Caki2 (cell line): ENCODE results near the gene FBXO47. TPM values are rescaled to one million over a fixed set of nuclear protein-coding genes. Genes with fewer than 3 reads are reported as not detected.
"Not testable (repeated sequence)": the region's sequence is repeated elsewhere in the genome, so short reads cannot be mapped to it uniquely, and the experiment has no call there.

Source experiments
- DNase-seq: peaks from one replicate; pipeline ENCODE4 v3.0.0-alpha.2; 2015; ENCODE audit warnings: low read depth
- in situ Hi-C: cut with HindIII; loops from 2 replicates; pipeline ENCODE4 v1.10.0; 2016; ENCODE audit warnings: low sequenced_read_pairs, low pct_unique_long_range_greater_than_20kb, mixed read lengths
- total RNA-seq: library from RNA; depleted of rRNA; stranded (reverse); fragments of >200 nt; shearing (Covaris generic); gene quantifications from 2 replicates; pipeline ENCODE4 v1.2.3, GENCODE V29; 2014; ENCODE audit warnings: low replicate concordance

Gene FBXO47
- total RNA-seq, 1 experiment from 2014 or later: not detected

DNA sequence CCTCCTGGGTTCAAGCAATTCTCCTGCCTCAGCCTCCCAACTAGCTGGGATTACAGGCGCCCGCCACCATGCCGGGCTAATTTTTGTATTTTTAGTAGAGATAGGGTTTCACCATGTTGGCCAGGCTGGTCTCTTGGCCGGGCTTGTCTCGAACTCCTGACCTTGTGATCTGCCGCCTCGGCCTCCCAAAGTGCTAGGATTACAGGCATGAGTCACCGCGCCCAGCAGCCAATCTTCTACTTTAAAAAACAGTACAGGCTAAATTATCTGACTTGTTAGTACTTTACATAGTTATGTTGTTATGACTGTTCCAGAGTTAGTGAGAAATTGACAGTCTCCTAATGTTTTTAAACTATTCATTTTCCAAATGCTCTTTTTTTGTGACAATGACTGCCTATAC, 33.2 kb downstream of the FBXO47 start:
- DNase-seq, in situ Hi-C loops: not testable (repeated sequence)

DNA sequence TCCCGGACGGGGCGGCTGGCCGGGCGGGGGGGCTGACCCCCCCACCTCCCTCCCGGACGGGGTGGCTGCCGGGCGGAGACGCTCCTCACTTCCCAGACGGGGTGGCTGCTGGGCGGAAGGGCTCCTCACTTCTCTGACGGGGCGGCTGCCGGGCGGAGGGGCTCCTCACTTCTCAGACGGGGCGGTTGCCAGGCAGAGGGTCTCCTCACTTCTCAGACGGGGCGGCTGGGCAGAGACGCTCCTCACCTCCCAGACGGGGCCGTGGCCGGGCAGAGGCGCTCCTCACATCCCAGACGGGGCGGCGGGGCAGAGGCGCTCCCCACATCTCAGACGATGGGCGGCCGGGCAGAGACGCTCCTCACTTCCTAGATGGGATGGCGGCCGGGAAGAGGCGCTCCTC, 36.4 kb downstream of the FBXO47 start:
- in situ Hi-C loops, DNase-seq: not testable (repeated sequence)

DNA sequence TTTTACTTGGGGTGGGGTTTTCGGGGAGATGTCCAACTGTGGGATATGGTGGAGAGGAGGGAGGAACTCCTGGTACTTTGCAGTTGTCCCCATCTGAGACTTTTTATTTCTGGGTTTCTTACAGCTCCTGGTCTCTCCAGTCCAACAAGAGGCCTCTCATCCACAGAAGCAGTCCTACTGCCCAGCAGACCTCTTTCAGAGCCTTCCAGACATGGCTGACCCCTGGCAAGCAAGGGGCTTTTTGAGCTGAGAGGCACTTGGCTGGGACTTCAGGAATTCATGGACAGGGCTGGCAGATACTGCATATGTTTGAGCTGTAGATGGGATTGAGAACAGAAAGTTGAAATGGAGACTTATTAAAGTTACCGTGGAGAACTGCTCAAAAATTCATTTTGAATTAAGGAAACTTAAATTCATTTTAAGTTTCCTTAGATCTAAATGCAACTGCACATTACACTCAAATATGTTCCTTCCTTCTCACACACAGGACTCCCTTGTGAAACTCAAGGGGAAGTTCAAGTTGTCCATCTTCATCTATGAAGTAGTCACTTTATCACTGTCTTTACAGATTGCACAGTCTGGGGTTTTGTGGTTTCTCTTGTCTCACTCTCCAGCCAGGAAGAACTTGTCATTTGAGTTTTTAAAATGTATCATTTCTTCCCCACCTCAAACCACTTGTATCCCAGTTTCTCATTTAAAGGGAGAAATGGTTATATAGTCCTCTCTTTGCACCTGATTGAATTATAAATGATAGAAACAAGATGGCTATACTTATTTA, 40.7 kb downstream of the FBXO47 start:
- in situ Hi-C loops: no loop called here
- DNase-seq: no peak

DNA sequence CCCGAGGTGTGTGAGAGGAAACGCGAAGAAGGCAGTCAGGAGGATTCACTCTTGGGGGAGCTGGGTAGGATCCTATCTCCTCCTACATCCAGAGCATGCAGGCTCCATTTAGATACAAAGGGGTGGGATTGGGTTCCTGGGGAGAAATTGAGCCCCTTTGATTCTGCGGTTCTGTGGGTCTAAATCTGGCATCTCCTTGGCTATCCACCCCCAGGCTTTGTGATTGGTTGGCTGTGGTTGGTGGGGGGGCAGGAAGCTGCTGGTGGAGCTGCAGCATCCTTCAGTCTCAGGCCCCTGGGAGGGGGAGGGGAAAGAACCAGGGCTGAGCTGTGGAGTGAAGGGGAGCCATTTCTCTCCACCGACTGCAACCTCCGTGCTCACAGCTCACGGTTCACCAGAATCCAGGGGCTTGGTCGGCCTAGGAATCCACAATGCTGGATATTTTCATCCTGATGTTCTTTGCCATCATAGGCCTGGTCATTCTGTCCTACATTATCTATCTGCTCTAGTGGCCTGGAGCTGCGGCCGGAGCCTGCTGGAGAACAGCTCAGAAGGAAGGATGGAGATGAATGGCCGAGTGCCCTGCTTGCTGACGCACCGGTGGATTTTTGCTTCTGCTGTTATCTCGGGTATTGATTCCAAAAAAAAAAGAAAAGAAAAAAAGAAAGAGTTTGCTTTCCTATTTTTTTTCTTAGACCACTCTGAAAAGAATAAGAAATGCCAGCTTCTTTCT, 41.8 kb downstream of the FBXO47 start, which contains the start of gene LASP1NB:
TSS of gene LASP1NB (plus strand) at position 352 of the 733 bp plus-strand sequence.
- in situ Hi-C loops: no loop called here
- DNase-seq: no peak

DNA sequence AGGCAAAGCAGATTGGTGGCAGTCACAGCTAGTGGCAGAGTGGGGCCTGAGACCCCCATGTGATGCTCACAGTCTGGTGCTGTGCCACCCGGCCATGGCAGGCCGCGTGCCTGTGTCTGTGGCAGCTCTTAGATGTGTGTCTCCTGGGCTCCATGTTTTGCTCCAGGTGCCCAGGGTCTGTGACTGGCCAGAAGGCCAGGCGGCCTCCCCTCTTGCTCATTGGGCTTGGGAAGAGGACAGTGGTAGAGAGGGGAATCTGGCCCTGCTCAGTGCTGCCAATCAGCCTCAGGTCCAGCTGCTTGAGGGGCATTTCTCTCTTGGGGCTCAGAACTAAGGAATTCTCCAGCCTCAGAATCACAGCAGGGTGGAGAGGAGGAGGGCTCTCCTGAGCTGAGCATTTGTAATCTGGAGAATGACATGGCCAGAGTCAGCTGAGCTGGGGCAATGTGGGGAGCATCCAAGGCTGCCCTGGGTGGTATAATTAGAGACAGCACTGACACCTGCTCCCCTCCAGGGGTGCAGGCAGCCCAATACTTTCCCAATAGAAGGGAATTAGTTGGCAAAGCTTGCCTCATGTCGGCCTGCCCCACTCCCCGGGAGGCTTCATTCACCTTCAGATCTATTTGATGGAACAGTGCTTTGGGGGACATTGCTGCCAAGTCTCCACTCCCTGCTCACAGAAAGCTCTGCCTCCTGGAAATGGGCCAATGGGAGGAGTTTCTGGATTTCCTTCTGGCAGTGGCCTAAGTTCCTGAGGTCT, 44.5 kb downstream of the FBXO47 start:
- DNase-seq: peak; percentile 35
- in situ Hi-C loops: no loop called here

DNA sequence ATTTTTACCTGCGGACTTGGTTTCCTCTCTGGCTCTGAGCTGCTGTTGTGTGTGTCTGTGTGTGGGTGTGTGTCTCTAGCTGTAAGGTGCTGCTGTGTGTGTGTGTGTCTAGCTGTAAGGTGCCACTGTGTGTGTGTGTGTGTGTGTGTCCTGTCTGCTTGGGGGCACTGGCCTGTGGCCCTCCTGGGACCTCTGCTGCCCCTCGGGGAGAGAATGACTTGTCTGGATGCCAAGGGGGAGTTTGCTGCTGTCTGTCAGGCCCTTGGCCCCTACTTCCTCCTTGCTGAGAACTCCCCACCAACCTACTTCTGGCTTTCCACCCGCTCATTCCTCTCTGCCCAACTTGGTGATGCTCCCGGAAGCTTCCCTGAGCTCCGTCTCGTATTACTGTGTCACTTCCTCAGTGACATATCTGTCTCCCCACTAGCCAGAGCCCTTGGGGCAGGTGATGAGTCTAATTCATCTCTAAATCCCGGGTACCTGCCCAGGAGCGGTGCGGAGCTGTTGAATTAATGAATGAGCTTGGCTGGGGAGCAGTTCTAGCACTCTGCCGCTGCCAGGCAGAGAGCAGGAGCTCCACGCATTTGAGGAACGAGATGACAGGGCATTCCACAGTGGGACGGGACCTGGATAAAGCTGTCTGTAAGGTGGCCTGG, 45.3 kb downstream of the FBXO47 start:
- DNase-seq: no peak
- in situ Hi-C loops: no loop called here

DNA sequence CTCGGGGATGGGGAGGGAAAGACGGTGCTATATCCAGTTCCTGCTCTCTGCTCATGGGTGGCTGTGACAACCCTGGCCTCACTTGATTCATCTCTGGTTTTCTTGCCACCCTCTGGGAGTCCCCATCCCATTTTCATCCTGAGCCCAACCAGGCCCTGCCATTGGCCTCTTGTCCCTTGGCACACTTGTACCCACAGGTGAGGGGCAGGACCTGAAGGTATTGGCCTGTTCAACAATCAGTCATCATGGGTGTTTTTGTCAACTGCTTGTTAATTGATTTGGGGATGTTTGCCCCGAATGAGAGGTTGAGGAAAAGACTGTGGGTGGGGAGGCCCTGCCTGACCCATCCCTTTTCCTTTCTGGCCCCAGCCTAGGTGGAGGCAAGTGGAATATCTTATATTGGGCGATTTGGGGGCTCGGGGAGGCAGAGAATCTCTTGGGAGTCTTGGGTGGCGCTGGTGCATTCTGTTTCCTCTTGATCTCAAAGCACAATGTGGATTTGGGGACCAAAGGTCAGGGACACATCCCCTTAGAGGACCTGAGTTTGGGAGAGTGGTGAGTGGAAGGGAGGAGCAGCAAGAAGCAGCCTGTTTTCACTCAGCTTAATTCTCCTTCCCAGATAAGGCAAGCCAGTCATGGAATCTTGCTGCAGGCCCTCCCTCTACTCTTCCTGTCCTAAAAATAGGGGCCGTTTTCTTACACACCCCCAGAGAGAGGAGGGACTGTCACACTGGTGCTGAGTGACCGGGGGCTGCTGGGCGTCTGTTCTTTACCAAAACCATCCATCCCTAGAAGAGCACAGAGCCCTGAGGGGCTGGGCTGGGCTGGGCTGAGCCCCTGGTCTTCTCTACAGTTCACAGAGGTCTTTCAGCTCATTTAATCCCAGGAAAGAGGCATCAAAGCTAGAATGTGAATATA, 46.6 kb downstream of the FBXO47 start:
- in situ Hi-C loops: no loop called here
- DNase-seq: no peak

DNA sequence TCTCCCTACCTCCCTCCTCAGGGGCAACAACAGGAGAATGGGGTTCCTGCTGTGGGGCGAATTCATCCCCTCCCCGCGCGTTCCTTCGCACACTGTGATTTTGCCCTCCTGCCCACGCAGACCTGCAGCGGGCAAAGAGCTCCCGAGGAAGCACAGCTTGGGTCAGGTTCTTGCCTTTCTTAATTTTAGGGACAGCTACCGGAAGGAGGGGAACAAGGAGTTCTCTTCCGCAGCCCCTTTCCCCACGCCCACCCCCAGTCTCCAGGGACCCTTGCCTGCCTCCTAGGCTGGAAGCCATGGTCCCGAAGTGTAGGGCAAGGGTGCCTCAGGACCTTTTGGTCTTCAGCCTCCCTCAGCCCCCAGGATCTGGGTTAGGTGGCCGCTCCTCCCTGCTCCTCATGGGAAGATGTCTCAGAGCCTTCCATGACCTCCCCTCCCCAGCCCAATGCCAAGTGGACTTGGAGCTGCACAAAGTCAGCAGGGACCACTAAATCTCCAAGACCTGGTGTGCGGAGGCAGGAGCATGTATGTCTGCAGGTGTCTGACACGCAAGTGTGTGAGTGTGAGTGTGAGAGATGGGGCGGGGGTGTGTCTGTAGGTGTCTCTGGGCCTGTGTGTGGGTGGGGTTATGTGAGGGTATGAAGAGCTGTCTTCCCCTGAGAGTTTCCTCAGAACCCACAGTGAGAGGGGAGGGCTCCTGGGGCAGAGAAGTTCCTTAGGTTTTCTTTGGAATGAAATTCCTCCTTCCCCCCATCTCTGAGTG, 47.7 kb downstream of the FBXO47 start:
- in situ Hi-C loops: no loop called here
- no peak for DNase-seq

DNA sequence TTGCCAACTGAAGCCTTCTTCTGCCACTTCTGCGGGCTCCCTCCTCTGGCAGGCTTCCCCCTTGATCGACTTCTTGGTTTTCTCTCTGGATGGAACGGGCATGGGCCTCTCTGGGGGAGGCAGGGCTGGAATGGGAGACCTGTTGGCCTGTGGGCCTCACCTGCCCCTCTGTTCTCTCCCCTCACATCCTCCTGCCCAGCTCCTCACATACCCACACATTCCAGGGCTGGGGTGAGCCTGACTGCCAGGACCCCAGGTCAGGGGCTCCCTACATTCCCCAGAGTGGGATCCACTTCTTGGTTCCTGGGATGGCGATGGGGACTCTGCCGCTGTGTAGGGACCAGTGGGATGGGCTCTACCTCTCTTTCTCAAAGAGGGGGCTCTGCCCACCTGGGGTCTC, 48.3 kb downstream of the FBXO47 start:
- in situ Hi-C loops: no loop called here
- no peak for DNase-seq

DNA sequence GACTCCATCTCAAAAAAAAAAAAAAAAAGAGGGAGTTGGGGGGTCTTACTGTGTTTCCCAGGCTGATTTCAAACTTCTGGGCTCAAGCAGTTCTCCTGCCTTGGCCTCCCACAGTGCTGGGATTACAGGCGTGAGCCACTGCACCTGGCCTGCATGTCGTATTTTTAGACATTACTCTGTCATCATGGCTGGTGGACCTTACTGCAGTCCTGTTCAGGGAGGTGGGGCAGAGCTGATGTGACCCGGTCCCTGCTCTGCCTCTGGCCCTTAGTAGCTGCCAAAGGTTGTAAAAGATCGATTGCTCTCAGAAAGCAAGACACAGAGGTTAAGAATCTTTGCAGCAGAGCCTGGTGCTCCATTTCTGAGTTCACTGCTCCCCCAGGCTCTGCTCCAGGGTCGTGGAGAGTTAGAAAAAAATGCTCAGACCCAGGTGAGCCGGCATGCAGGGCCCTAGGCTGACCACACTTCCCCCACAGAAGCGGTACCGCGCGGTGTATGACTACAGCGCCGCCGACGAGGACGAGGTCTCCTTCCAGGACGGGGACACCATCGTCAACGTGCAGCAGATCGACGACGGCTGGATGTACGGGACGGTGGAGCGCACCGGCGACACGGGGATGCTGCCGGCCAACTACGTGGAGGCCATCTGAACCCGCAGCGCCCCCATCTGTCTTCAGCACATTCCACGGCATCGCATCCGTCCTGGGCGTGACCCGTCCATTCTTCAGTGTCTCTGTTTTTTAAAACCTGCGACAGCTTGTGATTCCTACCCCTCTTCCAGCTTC, 48.9 kb downstream of the FBXO47 start:
- in situ Hi-C loops: no loop called here

DNA sequence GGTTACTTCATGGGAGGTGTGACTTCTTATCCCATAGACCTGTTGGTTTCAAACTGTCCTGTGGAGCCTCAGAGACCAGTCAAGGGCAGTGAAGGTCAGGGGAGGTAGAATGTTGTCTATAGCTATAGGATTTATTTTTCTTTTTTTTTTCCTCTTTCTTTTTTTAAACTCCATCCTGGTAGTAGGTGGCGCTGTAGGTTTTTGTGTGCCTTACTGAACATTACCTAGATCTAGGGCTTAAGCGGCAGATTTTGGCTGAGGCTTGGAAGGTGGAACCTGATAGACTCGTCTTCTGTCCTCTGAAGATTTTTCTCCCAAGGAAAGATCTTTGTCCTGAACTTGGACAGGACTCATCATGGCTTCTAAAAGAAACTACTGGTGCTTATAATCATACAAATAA, 49.9 kb downstream of the FBXO47 start:
- in situ Hi-C loops: no loop called here
- no peak for DNase-seq

More for the DNA sequence above, 48.9 kb downstream of the FBXO47 start:
- DNase-seq: no peak

DNA sequence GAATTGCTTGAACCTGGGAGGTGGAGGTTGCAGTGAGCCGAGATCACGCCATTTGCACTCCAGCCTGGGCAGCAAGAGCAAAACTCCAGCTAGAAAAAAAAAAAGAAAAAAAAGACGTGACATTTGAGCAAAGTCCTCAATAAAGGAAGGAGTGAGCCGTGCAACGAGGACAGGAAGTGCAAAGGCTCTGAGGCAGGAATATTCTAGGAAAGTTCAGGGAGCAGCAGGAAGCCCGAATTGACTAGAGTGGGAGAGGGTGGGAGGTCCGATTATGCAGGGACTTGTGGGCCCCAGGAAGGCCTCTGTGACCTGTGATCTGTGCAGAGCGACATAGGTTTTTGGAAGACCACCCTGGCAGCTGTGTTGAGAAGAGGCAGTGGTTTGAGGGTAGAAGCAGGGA, 50.4 kb downstream of the FBXO47 start:
- DNase-seq: no peak
- in situ Hi-C loops: no loop called here

DNA sequence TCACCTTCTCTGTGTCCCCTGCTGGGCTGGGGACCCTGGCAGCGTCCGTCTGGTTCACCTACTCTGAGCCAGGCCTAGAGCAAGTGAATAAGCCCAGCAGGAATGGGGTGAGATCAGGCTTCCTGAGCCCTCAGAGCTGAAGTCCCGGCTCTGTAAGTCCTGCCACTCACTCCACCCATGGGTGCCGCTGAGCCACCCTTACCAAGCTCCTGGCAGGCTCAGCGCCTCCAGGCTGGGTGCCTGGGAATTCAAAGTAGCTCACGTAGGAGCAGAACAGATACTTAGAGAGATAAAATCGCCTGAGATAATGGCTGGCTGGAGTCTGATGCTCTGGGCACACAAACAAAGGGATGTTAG, 51.6 kb downstream of the FBXO47 start:
- in situ Hi-C loops: no loop called here

DNA sequence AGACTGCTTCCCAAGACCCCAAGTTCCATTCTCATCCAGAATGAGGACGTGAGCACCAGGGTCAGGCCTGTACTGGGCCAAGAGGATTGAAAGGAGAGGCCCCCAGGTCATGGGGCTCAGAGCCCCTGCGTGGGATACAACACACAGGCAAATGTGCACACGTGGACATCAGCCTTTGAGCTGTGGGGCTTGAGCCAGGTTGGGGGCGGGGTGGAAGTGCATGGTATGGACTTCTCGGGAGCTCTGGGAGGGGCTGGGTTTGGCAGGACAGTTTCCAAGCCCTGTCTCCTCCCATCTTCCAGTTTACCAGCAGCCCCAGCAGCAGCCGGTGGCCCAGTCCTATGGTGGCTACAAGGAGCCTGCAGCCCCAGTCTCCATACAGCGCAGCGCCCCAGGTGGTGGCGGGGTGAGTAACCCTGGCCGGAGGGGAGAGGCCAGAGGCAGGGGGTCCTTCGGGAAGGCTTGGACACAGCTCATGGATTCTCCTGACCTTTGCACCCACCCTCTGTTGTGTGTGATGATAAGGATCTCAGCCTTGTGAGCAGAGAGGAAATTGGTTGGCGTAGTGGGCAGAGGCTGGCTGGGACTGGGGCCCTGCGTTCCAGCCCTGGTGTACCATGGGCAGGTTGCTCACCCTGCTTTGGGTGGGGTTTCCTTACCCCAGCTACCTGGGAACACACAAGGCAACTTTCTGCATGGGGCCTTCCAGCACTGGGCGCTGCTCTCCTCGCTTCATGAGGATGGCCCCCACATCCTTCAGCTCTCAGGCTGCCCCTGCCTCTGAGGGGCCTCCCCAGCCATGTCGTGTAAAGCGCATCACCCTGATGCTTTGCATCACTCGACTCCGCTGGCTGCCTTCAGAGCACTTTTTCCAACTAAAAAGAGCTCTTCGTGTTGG, 52.2 kb downstream of the FBXO47 start:
- in situ Hi-C loops: no loop called here
- no peak for DNase-seq

More for the DNA sequence above, 51.6 kb downstream of the FBXO47 start:
- no peak for DNase-seq

DNA sequence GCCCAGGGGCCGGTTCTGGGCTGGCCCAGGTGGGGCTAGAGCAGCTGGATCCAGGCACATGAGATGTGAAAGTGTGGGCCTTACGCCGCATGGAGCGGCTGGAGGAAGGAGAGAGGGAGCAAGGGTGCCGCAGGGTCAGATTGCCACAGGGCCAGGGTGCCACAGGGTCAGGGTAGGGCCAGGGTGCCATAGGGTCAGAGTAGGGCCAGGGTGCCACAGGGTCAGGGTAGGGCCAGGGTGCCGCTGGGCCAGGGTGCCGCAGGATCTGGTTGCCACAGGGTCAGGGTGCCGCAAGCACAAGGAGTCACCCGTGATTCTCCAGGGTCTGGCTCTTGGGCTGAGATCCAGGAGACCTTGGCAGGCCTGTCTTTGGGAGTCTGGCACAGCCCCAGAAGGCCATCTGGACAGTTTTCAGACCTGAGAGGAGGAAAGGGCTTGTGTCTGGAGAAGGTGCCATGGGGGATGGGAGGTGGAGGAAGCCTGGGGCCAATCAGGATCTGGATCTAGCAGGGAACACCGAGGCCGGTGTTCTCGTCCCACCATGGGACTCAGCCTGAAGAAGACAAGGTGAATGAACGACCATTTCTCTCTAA, 54.9 kb downstream of the FBXO47 start:
- no peak for DNase-seq
- in situ Hi-C loops: no loop called here
